CD4-positive, alpha-beta T cell treated with Interferon gamma for 1 hour (primary cell): ENCODE data around the gene PITPNC1.
"Not testable (repeated sequence)": the region's sequence is repeated elsewhere in the genome, so short reads cannot be mapped to it uniquely, and the experiment has no call there.

ENCODE experiments used
- DNase-seq: peaks from one replicate; pipeline ENCODE4 v3.0.0-alpha.2; 2020

The PITPNC1 gene

DNA sequence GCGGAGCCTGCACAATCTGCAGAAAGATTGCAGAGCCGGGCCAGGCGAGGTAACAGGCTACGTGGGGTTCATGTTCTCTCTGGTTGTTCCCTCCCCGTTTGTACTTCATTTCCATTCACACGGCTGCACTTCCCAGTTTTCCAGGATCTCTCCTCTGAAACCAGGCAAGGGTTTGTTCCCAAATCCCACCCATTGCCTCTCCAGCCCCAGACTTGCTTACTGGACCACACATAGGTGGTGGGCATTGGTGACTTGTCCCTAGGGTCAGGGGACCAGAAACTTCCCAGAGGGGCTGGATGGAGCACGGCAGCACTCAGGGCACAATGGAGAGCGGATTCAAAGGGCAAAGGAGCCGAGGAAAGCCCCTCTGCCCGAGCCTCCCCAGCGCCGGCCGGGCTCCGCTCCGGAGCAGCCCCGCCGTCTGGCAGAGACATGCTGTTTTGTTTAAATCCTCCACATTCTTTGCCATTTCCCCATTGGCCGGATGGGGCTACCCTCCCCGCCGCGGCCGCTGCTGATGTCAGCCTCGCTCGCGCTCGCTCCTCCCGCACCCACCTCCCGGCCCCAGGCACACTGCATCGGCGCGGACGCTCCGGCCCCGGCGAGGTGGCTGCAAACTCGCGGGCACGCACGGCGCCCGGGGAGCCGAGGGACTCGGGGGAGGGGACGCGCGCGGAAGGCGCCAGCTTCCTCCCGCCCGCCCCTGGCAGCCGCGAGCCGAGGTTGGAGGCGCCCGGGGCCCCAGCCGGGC, at the start of gene PITPNC1:
PITPNC1 (plus strand) TSS at position 545 of the 751 bp plus-strand sequence.
- peak; percentile 86 for DNase-seq

DNA sequence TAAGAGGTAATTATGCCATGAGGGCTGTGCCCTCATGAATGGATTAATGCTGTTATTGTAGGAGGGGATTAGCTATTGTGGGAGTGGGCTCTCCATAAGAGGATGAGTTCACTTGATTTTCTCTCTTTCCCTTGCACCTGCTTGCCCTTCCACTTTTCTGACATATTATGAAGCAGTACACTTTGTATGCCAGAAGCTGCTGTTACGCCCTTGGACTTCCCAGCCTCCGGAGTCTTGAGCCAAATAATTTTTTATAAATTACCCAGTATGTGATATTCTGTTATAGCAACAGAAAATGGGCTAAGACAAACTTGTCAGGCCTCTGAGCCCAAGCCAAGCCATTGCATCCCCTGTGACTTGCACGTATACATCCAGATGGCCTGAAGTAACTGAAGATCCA, 49.1 kb upstream of the PITPNC1 start:
- no peak for DNase-seq

DNA sequence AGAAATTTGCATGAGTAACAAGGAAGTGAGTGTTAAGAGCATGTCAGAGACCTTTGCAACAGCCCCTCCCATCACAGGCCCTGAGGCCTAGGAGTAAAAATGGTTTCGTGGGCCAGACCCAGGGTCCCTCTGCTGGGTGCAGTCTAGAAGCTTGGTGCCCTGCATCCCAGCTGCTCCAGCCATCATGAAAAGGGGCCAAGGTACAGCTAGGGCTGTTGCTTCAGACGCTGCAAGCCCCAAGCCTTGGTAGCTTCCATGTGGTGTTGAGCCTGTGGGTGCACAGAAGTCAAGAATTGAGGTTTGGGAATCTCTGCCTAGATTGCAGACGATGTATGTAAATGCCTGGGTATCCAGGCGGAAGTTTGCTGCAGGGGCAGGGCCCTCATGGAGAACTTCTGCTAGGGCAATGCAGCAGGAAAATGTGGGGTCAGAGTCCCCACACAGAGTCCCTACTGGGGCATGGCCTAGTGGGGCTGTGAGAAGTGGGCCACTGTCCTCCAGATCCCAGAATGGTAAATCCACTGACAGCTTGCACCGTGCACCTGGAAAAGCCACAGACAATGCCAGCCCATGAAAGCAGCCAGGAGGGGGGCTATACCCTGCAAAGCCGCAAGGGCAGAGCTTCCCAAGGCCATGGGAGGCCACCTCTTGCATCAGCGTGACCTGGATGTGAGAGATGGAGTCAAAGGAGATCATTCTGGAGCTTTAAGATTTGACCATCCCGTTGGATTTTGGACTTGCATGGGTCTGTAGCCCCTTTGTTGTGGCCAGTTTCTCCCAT, 45.5 kb upstream of the PITPNC1 start:
- DNase-seq: not testable (repeated sequence)

GRCh38 chr17:67332162-67332508, 44.9 kb upstream of the PITPNC1 start:
- not testable (repeated sequence) for DNase-seq

DNA sequence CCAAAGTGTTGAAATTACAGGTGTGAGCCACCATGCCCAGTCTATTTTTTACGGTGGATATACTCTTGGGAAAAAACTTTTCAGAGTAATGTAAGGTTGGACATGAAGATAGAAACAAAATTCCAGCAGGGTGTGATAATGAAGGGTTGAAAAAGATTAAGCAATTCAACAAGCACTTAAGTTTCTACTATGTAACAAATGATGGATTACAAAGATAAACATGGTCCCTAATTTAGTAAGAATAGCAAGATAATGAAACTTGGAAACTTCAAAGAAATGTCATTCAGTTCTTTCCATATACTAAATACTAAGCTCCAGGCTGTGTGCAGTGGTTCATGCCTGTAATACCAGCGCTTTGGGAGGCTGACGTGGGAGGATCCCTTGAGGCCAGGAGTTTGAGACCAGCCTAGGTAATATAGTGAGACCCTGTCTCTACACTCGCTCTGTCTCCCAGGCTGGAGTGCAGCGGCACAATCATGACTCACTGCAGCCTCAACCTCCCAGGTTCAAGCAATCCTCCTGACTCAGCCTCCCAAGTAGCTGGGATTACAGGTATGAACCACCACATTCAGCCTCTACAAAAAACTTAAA, 41.7 kb upstream of the PITPNC1 start:
- DNase-seq: no peak

DNA sequence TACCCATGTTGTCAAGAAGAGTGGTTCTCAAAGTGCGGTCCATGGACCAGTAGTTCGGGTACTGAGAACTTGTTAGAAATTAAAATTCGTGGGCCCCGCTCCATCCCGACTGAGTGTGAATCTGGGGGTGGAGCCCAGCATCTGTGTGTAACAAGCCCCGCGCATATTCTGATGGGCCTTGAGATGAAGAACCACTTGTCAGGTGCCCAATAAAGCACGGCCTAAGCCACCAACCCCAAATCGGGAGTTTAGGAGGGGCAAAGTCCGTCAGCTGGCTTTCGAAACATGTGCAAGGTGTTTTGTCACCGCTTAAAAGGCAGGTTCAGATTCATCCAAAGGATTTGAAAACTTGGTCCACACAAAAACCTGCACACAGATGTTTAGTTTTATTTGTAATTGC, 40.2 kb upstream of the PITPNC1 start:
- DNase-seq: no peak

- DNase-seq: not testable (repeated sequence)
Observed at GRCh38 chr17:67338353-67338752, 38.7 kb upstream of the PITPNC1 start.

- no peak for DNase-seq
Observed at GRCh38 chr17:67343237-67343636, 33.8 kb upstream of the PITPNC1 start.

GRCh38 chr17:67347826-67348225, 29.3 kb upstream of the PITPNC1 start:
- DNase-seq: no peak

DNA sequence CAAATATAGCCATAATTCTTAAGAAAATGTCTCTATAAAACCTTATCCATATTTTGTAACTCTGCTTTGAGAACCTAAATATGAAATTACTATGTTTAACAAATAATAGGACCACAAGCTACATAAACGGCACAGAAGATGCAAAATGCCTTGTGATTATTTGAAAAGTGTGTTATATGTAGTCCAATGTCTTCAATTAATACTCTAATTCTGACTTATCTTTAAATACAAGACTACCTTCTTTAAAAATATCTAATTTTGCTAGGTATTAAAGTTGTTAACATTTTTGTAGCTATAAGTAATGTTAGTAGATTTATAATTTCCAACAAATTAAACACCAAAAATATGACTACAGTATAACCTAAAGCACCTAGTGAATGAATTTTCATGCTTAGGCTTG, 27.7 kb upstream of the PITPNC1 start:
- DNase-seq: no peak

GRCh38 chr17:67353161-67353560, 23.9 kb upstream of the PITPNC1 start:
- DNase-seq: no peak

GRCh38 chr17:67353929-67354574, 23.0 kb upstream of the PITPNC1 start:
- DNase-seq: no peak

DNA sequence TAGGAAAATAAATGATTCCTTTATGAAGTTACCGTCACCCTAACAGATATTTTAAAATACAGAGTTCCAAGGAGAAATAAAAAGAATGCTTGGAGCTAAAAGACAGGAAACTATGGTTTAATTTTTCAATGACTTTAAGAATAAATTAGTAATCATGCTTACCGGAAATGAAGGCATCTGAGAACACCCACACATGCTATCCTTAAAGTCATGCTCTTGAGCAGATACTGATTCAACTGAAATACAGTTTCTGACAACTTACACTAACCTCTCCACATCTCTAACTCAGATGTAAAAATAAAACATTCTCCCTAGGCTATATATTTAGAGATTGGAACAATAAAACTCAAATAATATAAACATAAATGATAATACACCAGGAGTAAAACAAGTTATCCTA, 18.5 kb upstream of the PITPNC1 start:
- DNase-seq: no peak

- peak; percentile 49 for DNase-seq
Observed at GRCh38 chr17:67359960-67360791, 16.9 kb upstream of the PITPNC1 start.

- no peak for DNase-seq
Observed at GRCh38 chr17:67360880-67361279, 16.2 kb upstream of the PITPNC1 start.

GRCh38 chr17:67362173-67362572, 14.9 kb upstream of the PITPNC1 start:
- DNase-seq: no peak

GRCh38 chr17:67364847-67365737, 12.0 kb upstream of the PITPNC1 start:
- no peak for DNase-seq

DNA sequence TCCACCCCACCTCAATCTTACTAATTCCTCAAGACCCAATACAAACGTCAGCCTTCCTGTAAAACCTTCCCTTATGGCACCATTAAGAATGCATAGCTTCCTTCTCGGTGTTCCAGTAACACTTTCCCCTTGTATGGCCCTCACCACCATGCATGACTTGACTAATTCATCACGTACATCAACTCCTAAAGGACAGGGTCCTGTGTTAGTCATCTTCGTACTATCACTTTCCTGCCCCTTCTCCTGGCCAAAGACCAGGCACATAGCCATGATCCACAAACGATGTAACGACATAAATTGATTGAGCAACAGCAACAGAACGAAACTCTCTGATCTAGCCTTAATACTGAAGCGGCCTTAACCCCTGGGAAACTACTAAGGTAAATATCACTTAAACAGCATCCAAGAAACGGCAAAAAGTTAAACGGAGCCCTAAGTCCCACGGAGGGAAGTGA, 11.3 kb upstream of the PITPNC1 start:
- DNase-seq: no peak

DNA sequence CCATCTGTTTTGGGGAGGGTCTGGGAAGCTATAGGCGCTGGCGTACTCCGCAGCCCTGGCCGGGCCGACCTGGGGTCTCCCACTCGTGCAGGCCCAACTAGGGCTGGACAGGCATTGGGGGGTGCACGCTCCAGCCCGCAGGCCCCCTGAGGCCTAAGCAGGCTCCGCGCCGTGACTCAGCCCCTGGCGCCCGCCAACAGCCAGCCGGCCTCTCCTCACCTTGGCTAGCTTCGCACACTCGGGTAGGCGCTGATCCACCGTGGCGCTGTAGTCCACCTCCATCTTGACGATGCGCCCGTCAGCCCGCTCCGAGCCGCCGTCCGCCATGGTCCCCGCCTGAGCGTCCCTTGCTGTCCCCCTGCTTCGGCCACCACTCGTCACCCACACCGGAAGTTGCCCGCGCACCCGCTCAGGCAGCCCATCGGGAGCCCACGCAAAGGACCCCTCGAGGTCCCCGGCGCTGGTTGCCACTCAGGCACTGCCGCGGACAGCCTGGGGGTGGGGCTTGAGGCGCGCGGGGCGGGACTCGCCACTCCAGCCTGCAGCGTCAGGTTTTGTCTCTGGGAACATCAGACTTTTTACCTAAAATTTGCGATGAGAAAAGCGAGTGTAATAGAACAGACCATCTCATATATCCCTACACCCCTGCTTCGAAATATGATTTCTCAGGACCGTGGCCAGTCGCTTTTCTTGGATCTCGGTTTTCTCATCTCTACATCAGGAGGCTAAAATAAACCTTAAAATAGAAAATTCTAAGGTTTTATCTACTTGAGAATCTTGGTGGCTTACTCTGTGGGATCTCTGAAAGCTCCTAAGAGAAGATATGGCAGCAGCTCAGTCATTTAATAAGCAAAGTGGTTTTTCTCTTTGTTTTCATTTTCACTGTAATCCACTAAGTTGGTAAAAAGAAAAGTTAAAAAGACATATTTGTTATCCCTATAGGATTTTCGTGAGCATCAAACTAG, 10.6 kb upstream of the PITPNC1 start, which contains the start of gene PSMD12:
PSMD12 (minus strand) TSS at position 385 of the 965 bp plus-strand sequence; CDS start at position 327, 58 bp downstream.
- DNase-seq: peak; percentile 90

GRCh38 chr17:67369676-67370075, 7.4 kb upstream of the PITPNC1 start:
- DNase-seq: no peak
